GM12878 (cell line): ENCODE data around the gene MAPKBP1. TPM values are rescaled to one million over a fixed set of nuclear protein-coding genes. Genes with fewer than 3 reads are reported as not detected.

Source experiments
- ATAC-seq: fragments of 200-7000 bp; cut with Tn5 transposase; 3 replicates; pipeline ENCODE4 v1.9.1; 2020; ENCODE audit warnings: mild to moderate bottlenecking, moderate library complexity
- BruUV-seq: library from RNA; stranded (reverse); fragments of 400-500 nt; replicated peaks from 2 replicates; lab custom pipeline; 2021; lab: Mats Ljungman, UMichigan
- CTCF ChIA-PET: fragments of 300-600 bp; sonication (Branson Sonifier 250); formaldehyde crosslinking; extraction: SDS; loops from one replicate; lab custom pipeline; 2021; ENCODE audit warnings: inconsistent platforms; lab: Yijun Ruan, JAX
- POLR2A ChIA-PET: fragments of 350-600 bp; formaldehyde crosslinking; extraction: SDS; loops from one replicate; lab custom pipeline; 2021; ENCODE audit warnings: inconsistent platforms; lab: Charles Lee
- RAD21 ChIA-PET: fragments of 300-600 bp; sonication (Branson Sonifier 250); formaldehyde crosslinking; loops from one replicate; lab custom pipeline; 2023; ENCODE audit warnings: antibody characterized with exemption; ENCODE audit not compliant: unreplicated experiment; lab: Charles Lee
- SMC1A ChIA-PET: fragments of 300-600 bp; sonication (Branson Sonifier 250); formaldehyde crosslinking; loops from one replicate; lab custom pipeline; 2023; ENCODE audit not compliant: unreplicated experiment, uncharacterized antibody; lab: Charles Lee
- DNase-seq: peaks from one replicate; pipeline ENCODE4 v3.0.0-alpha.2; 2011; ENCODE audit warnings: low read depth, low spot score
- FAIRE-seq: peaks from 3 replicates; lab custom pipeline; 2011; peaks lifted over from hg19 to GRCh38; lab: Jason Lieb, UNC
- H2AFZ ChIP-seq: 2 replicates; pipeline ENCODE4 v1.6.0; 2011; ENCODE audit warnings: low read depth, low read length, control low read depth; ENCODE audit not compliant: control insufficient read depth
- H3K27ac ChIP-seq: 2 replicates; pipeline ENCODE4 v1.5.1; 2011; ENCODE audit warnings: control low read depth; ENCODE audit not compliant: control insufficient read depth, insufficient read depth
- H3K27me3 ChIP-seq, 2 experiments: replicated peaks in 1 of 2; 2 replicates each; pipeline versions ENCODE4 v1.6.0 to v1.6.1; 2011; ENCODE audit warnings: low read length in 1 of 2; ENCODE audit not compliant: control insufficient read depth in 2 of 2, insufficient read depth in 2 of 2
- H3K36me3 ChIP-seq, 2 experiments: 2 replicates each; pipeline ENCODE4 v1.5.1; 2011; ENCODE audit warnings: low read length in 1 of 2; ENCODE audit not compliant: control insufficient read depth in 2 of 2, insufficient read depth in 2 of 2
- H3K4me1 ChIP-seq: 2 replicates; pipeline ENCODE4 v1.6.1; 2011; ENCODE audit warnings: mild to moderate bottlenecking, low read length, moderate library complexity, mixed read lengths; ENCODE audit not compliant: control insufficient read depth, insufficient read depth
- H3K4me2 ChIP-seq: 2 replicates; pipeline ENCODE4 v1.6.0; 2011; ENCODE audit warnings: control low read depth; ENCODE audit not compliant: control insufficient read depth, insufficient read depth
- H3K4me3 ChIP-seq: fragments of 200-600 bp; sonication (generic); 2 replicates; pipeline ENCODE4 v1.5.1; 2016
- H3K79me2 ChIP-seq: 2 replicates; pipeline ENCODE4 v1.6.0; 2011; ENCODE audit warnings: low read length; ENCODE audit not compliant: control insufficient read depth, insufficient read depth
- H3K9ac ChIP-seq: 2 replicates; pipeline ENCODE4 v1.8.0; 2011; ENCODE audit warnings: low read length, control low read depth, mixed read lengths; ENCODE audit not compliant: control insufficient read depth, insufficient read depth
- H3K9me3 ChIP-seq: replicated peaks from 3 replicates; pipeline ENCODE4 v1.5.1; 2011; ENCODE audit warnings: mild to moderate bottlenecking, low read length; ENCODE audit not compliant: control insufficient read depth, insufficient read depth
- H4K20me1 ChIP-seq: 2 replicates; pipeline ENCODE4 v1.6.0; 2011; ENCODE audit not compliant: control insufficient read depth, insufficient read depth
- CBX3 ChIP-seq: fragments of 200-600 bp; sonication (generic); IDR thresholded peaks from 2 replicates; pipeline ENCODE4 v1.6.1; 2016; ENCODE audit warnings: low read depth, borderline replicate concordance
- JUND ChIP-seq: IDR thresholded peaks from 2 replicates; pipeline ENCODE4 v1.6.1; 2012; ENCODE audit warnings: low read depth, mild to moderate bottlenecking, low read length, improper control_type of control experiment, moderate library complexity
- KLF5 ChIP-seq: fragments of 450-650 bp; IDR thresholded peaks from 2 replicates; pipeline ENCODE4 v1.6.1; 2014; ENCODE audit warnings: mild to moderate bottlenecking; ENCODE audit not compliant: partially characterized antibody
- MAX ChIP-seq: IDR thresholded peaks from 2 replicates; pipeline ENCODE4 v1.6.1; 2012; ENCODE audit warnings: low read depth, low read length, improper control_type of control experiment
- MTA2 ChIP-seq: fragments of 450-650 bp; IDR thresholded peaks from 2 replicates; pipeline ENCODE4 v1.6.1; 2016; ENCODE audit warnings: low read depth, mild to moderate bottlenecking, moderate library complexity
- MXI1 ChIP-seq: fragments of 150-350 bp; IDR thresholded peaks from 2 replicates; pipeline ENCODE4 v1.6.1; 2011; ENCODE audit warnings: low read depth, mild to moderate bottlenecking, inconsistent platforms, low read length, improper control_type of control experiment
- NR2F1 ChIP-seq: fragments of 450-650 bp; conservative IDR thresholded peaks from 2 replicates; pipeline ENCODE4 v1.6.1; 2017; ENCODE audit warnings: mild to moderate bottlenecking
- PAX8 ChIP-seq: fragments of 450-650 bp; IDR thresholded peaks from 2 replicates; pipeline ENCODE4 v1.6.1; 2017; ENCODE audit warnings: mild to moderate bottlenecking, moderate library complexity
- PKNOX1 ChIP-seq: fragments of 450-650 bp; IDR thresholded peaks from 2 replicates; pipeline ENCODE4 v1.6.1; 2016; ENCODE audit warnings: mild to moderate bottlenecking
- POLR2AphosphoS5 ChIP-seq: IDR thresholded peaks from 2 replicates; pipeline ENCODE4 v1.6.1; 2011; ENCODE audit warnings: mild to moderate bottlenecking, low read length, inconsistent platforms
- TARDBP ChIP-seq: IDR thresholded peaks from 2 replicates; pipeline ENCODE4 v1.6.1; 2016; ENCODE audit warnings: borderline replicate concordance
- ZBTB33 ChIP-seq: fragments of 450-650 bp; IDR thresholded peaks from 2 replicates; pipeline ENCODE4 v1.6.1; 2017; ENCODE audit warnings: mild to moderate bottlenecking
- WGBS: methylation state at CpG from one replicate; pipeline ENCODE4 v1.1.6; 2016; ENCODE audit warnings: low lambda C conversion rate; ENCODE audit not compliant: insufficient replicate concordance, insufficient coverage; ENCODE audit errors: missing lambda C conversion rate; 5-methylcytosine and 5-hydroxymethylcytosine counted together
- in situ Hi-C: fragments of 300-500 bp; cut with MboI; formaldehyde crosslinking; loops from 9 replicates; pipeline ENCODE4 v1.14.3; 2018; ENCODE audit warnings: mixed read lengths
- intact Hi-C: fragments of 100-400 bp; cut with micrococcal nuclease; formaldehyde crosslinking; loops from one replicate; pipeline ENCODE4 v1.14.2; 2022; ENCODE audit not compliant: unreplicated experiment
- polyA plus RNA-seq, 11 experiments: library from polyadenylated mRNA; depleted of rRNA in 4 of 11; unstranded in 6 of 11; stranded (reverse) in 5 of 11; fragments of >200 nt; fragmentation: Nextera tagmentation in 4 of 11; fragmentation: Illumina TruSeq in 1 of 11; extraction: Ambion mirVana in 4 of 11; extraction: Trizol in 1 of 11; gene quantifications; 1 replicate in 1 of 11; 2 replicates in 10 of 11; pipeline versions ENCODE4 v1.2.1 to v1.2.3, GENCODE V29; 2011 to 2016; ENCODE audit warnings: inconsistent platforms in 2 of 11, missing spikeins in 2 of 11, low read depth in 1 of 11
- total RNA-seq, 4 experiments: library from RNA; depleted of rRNA in 3 of 4; stranded (reverse); fragments of >200 nt in 3 of 4; fragmentation: Illumina TruSeq in 1 of 4; extraction: Trizol in 1 of 4; gene quantifications; 2 replicates each; pipeline versions ENCODE4 v1.2.1 to v1.2.3, GENCODE V29; 2013 to 2021
- TF ChIP-seq, protein P1 (sequence below): IDR thresholded peaks from 2 replicates; pipeline ENCODE4 v1.6.1; 2012; ENCODE audit warnings: mild to moderate bottlenecking, low read depth, low read length
- TF ChIP-seq, protein P2 (sequence below): fragments of 450-650 bp; IDR thresholded peaks from 2 replicates; pipeline ENCODE4 v1.6.1; 2017; ENCODE audit warnings: antibody characterized with exemption, mild to moderate bottlenecking, moderate library complexity

Gene MAPKBP1
- total and polyA plus RNA-seq, 10 of the 15 experiments (the other 5 are each of a cell fraction or from before 2014, with no cell fraction given): 0.44 to 19.0 (median 7.3) TPM

- intact Hi-C loops (loop anchor here (5.0 kb wide), 2 partner anchors 74 to 144 kb away; partner anchors contain the start of gene EHD4), in situ Hi-C loops (no loop called here)
- ATAC-seq: no peak
- no peaks in the 10 kb centered on the region; the same call in 1 of the 2 replicates for H4K20me1 ChIP-seq
- H2AFZ ChIP-seq: no peak overlapping the region
- SMC1A ChIA-PET: interaction anchor here (0.9 to 3.0 kb wide), 4 partner anchors 9 to 144 kb away, joined by 3 to 7 read pairs (median 3); partner anchors contain the start of gene MAPKBP1
- CTCF ChIA-PET: interaction anchor here (2.5 kb wide), 1 partner anchor 55 kb away, joined by 12 read pairs; the partner anchor contains the start of gene MAPKBP1
- H3K79me2 ChIP-seq: no peaks in the 10 kb centered on the region
- no peaks in the 10 kb centered on the region for H3K9me3 ChIP-seq
- no TSS peak for BruUV-seq
- no peak overlapping the region for H3K9ac ChIP-seq
- H3K4me1 ChIP-seq: no peaks in the 10 kb centered on the region
- RAD21 ChIA-PET: interaction anchor here (1.1 kb wide), 1 partner anchor 56 kb away, joined by 3 read pairs; no protein-coding TSS in a partner anchor
- POLR2A ChIA-PET: no interaction called here
- 5% methylated on average over 6 of the region's 6 CpGs for WGBS
- DNase-seq: no peak
- no peaks in the 10 kb centered on the region for H3K27me3 ChIP-seq
- H3K4me3 ChIP-seq: peak overlapping the region; percentile 85
- FAIRE-seq: peak; percentile 78
- no peak overlapping the region for H3K27ac ChIP-seq
- H3K36me3 ChIP-seq: peaks cover 2 to 3% of the 10 kb centered on the region in 2 experiments; a peak in 3 of 4 replicates
- H3K4me2 ChIP-seq: peak overlapping the region; percentile 72
- TF ChIP-seq PAX8: no peak
- TF ChIP-seq TARDBP: no peak
- TF ChIP-seq KLF5: no peak
- TF ChIP-seq, protein P1, sequence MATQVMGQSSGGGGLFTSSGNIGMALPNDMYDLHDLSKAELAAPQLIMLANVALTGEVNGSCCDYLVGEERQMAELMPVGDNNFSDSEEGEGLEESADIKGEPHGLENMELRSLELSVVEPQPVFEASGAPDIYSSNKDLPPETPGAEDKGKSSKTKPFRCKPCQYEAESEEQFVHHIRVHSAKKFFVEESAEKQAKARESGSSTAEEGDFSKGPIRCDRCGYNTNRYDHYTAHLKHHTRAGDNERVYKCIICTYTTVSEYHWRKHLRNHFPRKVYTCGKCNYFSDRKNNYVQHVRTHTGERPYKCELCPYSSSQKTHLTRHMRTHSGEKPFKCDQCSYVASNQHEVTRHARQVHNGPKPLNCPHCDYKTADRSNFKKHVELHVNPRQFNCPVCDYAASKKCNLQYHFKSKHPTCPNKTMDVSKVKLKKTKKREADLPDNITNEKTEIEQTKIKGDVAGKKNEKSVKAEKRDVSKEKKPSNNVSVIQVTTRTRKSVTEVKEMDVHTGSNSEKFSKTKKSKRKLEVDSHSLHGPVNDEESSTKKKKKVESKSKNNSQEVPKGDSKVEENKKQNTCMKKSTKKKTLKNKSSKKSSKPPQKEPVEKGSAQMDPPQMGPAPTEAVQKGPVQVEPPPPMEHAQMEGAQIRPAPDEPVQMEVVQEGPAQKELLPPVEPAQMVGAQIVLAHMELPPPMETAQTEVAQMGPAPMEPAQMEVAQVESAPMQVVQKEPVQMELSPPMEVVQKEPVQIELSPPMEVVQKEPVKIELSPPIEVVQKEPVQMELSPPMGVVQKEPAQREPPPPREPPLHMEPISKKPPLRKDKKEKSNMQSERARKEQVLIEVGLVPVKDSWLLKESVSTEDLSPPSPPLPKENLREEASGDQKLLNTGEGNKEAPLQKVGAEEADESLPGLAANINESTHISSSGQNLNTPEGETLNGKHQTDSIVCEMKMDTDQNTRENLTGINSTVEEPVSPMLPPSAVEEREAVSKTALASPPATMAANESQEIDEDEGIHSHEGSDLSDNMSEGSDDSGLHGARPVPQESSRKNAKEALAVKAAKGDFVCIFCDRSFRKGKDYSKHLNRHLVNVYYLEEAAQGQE: no peak
- TF ChIP-seq MTA2: no peak
- TF ChIP-seq NR2F1: no peak
- TF ChIP-seq POLR2AphosphoS5: no peak
- no peak for TF ChIP-seq PKNOX1
- TF ChIP-seq JUND: no peak
- no peak for TF ChIP-seq MXI1
- TF ChIP-seq, protein P2, sequence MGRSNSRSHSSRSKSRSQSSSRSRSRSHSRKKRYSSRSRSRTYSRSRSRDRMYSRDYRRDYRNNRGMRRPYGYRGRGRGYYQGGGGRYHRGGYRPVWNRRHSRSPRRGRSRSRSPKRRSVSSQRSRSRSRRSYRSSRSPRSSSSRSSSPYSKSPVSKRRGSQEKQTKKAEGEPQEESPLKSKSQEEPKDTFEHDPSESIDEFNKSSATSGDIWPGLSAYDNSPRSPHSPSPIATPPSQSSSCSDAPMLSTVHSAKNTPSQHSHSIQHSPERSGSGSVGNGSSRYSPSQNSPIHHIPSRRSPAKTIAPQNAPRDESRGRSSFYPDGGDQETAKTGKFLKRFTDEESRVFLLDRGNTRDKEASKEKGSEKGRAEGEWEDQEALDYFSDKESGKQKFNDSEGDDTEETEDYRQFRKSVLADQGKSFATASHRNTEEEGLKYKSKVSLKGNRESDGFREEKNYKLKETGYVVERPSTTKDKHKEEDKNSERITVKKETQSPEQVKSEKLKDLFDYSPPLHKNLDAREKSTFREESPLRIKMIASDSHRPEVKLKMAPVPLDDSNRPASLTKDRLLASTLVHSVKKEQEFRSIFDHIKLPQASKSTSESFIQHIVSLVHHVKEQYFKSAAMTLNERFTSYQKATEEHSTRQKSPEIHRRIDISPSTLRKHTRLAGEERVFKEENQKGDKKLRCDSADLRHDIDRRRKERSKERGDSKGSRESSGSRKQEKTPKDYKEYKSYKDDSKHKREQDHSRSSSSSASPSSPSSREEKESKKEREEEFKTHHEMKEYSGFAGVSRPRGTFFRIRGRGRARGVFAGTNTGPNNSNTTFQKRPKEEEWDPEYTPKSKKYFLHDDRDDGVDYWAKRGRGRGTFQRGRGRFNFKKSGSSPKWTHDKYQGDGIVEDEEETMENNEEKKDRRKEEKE: no peak
- TF ChIP-seq ZBTB33: no peak
- no peak for TF ChIP-seq CBX3
- TF ChIP-seq MAX: no peak
- TF ChIP-seq, all 136 proteins: peak for 0
These were observed 54.5 kb downstream of the MAPKBP1 start for GRCh38 chr15:41828807-41829141.
